Endodermal cell (in vitro differentiated cells): ENCODE measurements around the gene ALDH1A3. TPM values are rescaled to one million over a fixed set of nuclear protein-coding genes. Genes with fewer than 3 reads are reported as not detected.

Experiments used
- DNase-seq: peaks from one replicate; pipeline ENCODE4 v3.0.0-alpha.2; 2017
- H3K27ac ChIP-seq: 2 replicates; pipeline ENCODE4 v1.5.1; 2013; ENCODE audit warnings: mild to moderate bottlenecking, low read depth, low read length, moderate library complexity
- H3K27me3 ChIP-seq: 2 replicates; pipeline ENCODE4 v1.6.1; 2013; ENCODE audit warnings: mild to moderate bottlenecking, low read length, moderate library complexity; ENCODE audit not compliant: insufficient read depth, control insufficient read depth, poor library complexity, severe bottlenecking
- H3K36me3 ChIP-seq: 2 replicates; pipeline ENCODE4 v1.7.0; 2013; ENCODE audit warnings: mild to moderate bottlenecking, low read length, moderate library complexity; ENCODE audit not compliant: control insufficient read depth, insufficient read depth
- H3K4me1 ChIP-seq: one replicate; pipeline ENCODE4 v1.7.0; 2013; ENCODE audit warnings: low read length; ENCODE audit not compliant: control insufficient read depth, insufficient read depth
- H3K4me3 ChIP-seq: 2 replicates; pipeline ENCODE4 v1.5.1; 2013; ENCODE audit warnings: mild to moderate bottlenecking, low read length, moderate library complexity
- H3K9ac ChIP-seq: 2 replicates; pipeline ENCODE4 v1.6.1; 2013; ENCODE audit warnings: mild to moderate bottlenecking, low read length, moderate library complexity; ENCODE audit not compliant: poor library complexity, severe bottlenecking; ENCODE audit errors: extremely low read depth
- H3K9me3 ChIP-seq: 2 replicates; pipeline ENCODE4 v1.6.1; 2013; ENCODE audit warnings: mild to moderate bottlenecking, low read length, moderate library complexity; ENCODE audit not compliant: control insufficient read depth
- H3K27ac Mint-ChIP-seq: 2 replicates; pipeline ENCODE4 v1.8.0; 2020; ENCODE audit warnings: mixed read lengths
- H3K27me3 Mint-ChIP-seq: 2 replicates; pipeline ENCODE4 v1.8.0; 2021; ENCODE audit warnings: mild to moderate bottlenecking, mixed read lengths; ENCODE audit not compliant: insufficient read depth
- H3K36me3 Mint-ChIP-seq: 2 replicates; pipeline ENCODE4 v1.8.0; 2020; ENCODE audit warnings: low read depth, mixed read lengths
- H3K4me1 Mint-ChIP-seq: 2 replicates; pipeline ENCODE4 v1.8.0; 2020; ENCODE audit warnings: mixed read lengths
- H3K4me3 Mint-ChIP-seq: 2 replicates; pipeline ENCODE4 v1.8.0; 2020; ENCODE audit warnings: mild to moderate bottlenecking, moderate library complexity, mixed read lengths
- H3K9me3 Mint-ChIP-seq: 2 replicates; pipeline ENCODE4 v1.8.0; 2020; ENCODE audit warnings: mild to moderate bottlenecking, mixed read lengths
- WGBS, 2 experiments: methylation state at CpG; one replicate each; pipeline versions ENCODE4 v1.1.5 to v1.1.7; 2013; ENCODE audit warnings: missing lambda C conversion rate in 2 of 2, mixed read lengths in 1 of 2; ENCODE audit not compliant: insufficient coverage in 1 of 2, insufficient read length in 1 of 2; 5-methylcytosine and 5-hydroxymethylcytosine counted together
- total RNA-seq, 2 donors: library from RNA; stranded (reverse); fragmentation: NEBNext Ultra II Directional in 1 of 2; extraction: Animal tissue kit (Norgen Biotek cat#: 25700) in 1 of 2; gene quantifications; 2 replicates in 1 of 2; 3 replicates in 1 of 2; pipeline ENCODE4 v1.2.1, GENCODE V29; 2021
- TF ChIP-seq, protein P1 (sequence below): fragments of 200-600 bp; sonication (generic); conservative IDR thresholded peaks from 2 replicates; pipeline ENCODE4 v1.5.0; 2021; ENCODE audit warnings: antibody characterized with exemption, mild to moderate bottlenecking

The ALDH1A3 gene
- total RNA-seq, 2 donors from 2014 or later: 6.9 to 7.3 TPM

DNA sequence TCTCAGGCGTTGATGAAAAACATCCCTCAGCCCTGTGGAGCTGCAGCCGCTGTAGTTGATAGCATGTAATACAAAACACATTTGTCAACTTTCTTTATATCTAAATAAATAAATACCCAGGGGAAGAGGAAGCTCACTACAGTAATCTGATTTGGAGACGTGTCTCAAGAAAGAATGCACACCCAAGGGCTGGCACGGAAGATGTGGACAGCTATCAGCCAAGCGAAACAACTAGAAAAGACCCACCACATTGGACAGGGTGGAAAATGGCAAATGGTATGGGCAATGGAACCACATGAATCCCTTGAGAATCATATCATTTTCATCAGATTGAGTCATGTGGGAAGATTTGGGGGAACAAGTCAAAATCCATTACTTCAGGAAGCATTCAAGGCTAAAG lies 43.1 kb upstream of the ALDH1A3 start:
- Mint-ChIP-seq H3K4me1 (peaks cover 6% of the 10 kb centered on the region), H3K9me3 (peaks cover 6% of the 10 kb centered on the region), H3K27ac (no peak overlapping the region), H3K27me3 (no peaks in the 10 kb centered on the region), H3K4me3 (no peak overlapping the region), H3K36me3 (no peaks in the 10 kb centered on the region)
- WGBS, 2 experiments: 92 to 97% methylated on average over 3 to 5 of the region's 5 CpGs
- H3K27ac ChIP-seq: no peak overlapping the region
- H3K4me1 ChIP-seq: no peaks in the 10 kb centered on the region
- no peak overlapping the region for H3K9ac ChIP-seq
- H3K27me3 ChIP-seq: no peaks in the 10 kb centered on the region
- no peaks in the 10 kb centered on the region for H3K9me3 ChIP-seq
- H3K36me3 ChIP-seq: no peaks in the 10 kb centered on the region
- no peak overlapping the region for H3K4me3 ChIP-seq
- TF ChIP-seq, protein P1, sequence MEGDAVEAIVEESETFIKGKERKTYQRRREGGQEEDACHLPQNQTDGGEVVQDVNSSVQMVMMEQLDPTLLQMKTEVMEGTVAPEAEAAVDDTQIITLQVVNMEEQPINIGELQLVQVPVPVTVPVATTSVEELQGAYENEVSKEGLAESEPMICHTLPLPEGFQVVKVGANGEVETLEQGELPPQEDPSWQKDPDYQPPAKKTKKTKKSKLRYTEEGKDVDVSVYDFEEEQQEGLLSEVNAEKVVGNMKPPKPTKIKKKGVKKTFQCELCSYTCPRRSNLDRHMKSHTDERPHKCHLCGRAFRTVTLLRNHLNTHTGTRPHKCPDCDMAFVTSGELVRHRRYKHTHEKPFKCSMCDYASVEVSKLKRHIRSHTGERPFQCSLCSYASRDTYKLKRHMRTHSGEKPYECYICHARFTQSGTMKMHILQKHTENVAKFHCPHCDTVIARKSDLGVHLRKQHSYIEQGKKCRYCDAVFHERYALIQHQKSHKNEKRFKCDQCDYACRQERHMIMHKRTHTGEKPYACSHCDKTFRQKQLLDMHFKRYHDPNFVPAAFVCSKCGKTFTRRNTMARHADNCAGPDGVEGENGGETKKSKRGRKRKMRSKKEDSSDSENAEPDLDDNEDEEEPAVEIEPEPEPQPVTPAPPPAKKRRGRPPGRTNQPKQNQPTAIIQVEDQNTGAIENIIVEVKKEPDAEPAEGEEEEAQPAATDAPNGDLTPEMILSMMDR: no peak
- DNase-seq: no peak

DNA sequence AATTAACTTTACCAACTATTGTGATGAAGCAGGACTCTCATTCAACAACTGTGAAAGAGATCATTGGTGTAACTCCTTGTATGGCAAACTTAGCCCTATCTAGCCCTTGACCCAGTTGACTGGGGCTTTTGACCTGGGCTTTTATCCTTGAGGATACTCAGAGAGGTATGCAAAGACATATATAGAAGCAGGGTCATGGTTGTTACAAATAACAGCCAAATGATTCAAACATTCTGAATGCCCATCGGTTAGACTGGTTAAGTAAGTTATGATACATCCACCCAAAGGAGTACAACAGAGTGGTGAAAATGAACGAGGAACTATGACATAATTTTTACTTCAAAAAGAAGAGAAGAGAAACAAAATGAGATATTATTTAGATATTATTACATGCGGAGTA lies 38.2 kb upstream of the ALDH1A3 start:
- H3K9me3 Mint-ChIP-seq: no peaks in the 10 kb centered on the region
- no peak overlapping the region for H3K27ac Mint-ChIP-seq
- Histone ChIP-seq H3K36me3 (no peaks in the 10 kb centered on the region), H3K27me3 (no peaks in the 10 kb centered on the region), H3K4me3 (no peak overlapping the region), H3K9me3 (no peaks in the 10 kb centered on the region), H3K27ac (no peak overlapping the region), H3K4me1 (peaks cover 4% of the 10 kb centered on the region), H3K9ac (no peak overlapping the region)
- TF ChIP-seq, protein P1: no peak
- H3K36me3 Mint-ChIP-seq: no peaks in the 10 kb centered on the region
- peaks cover 8% of the 10 kb centered on the region for H3K4me1 Mint-ChIP-seq
- DNase-seq: no peak
- H3K4me3 Mint-ChIP-seq: no peak overlapping the region
- no peaks in the 10 kb centered on the region for H3K27me3 Mint-ChIP-seq
- 83 to 98% methylated on average over 1 to 3 of the region's 3 CpGs for WGBS, 2 experiments

DNA sequence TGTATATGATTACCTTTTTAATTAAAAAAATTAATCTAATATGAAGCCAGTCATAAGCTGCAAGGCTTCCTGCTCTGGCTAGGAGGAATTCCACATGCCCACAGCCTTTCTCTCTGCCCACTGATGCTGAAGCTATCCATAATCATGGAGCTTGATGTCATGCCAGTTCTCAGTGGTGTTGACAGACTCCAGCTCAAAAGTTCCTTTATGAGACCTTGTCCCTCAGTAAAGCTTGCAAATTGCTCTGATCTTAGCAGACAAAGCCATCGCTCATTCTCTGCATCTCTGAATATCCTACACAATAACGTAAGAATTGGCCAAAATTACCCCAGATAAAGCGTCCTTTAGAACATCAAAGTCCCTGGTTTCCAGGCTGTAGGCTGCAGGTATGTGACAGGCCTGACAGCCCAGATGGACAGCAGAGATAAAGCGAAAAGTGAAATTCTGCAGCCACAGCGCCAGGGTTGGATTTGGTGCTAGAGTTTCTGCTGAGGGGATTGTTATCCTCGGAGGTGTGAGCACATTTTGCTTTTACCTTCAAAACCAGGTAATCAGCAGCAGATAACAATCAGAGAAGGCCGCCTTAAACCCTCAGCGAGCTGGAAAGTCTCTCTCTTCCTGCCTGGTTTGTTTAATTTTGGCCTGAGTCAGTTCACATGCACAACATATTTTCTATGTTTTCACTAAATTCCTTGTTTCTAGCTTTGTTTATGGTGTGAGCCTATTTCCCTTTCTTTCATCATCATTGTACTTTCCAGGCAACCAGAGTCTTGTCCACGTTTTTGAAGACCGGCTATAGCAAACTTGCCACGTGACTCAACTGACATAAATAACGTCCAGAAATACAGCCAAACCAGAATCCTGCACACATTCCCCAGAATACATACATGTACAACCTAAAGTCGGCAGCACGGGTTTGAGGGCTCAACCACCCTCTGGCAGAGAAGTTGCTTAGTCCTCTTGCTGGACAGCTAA lies 36.6 kb upstream of the ALDH1A3 start:
- no peak overlapping the region for H3K9ac ChIP-seq
- no peaks in the 10 kb centered on the region for H3K36me3 ChIP-seq
- Mint-ChIP-seq H3K36me3 (no peaks in the 10 kb centered on the region), H3K27me3 (no peaks in the 10 kb centered on the region), H3K27ac (no peak overlapping the region), H3K4me1 (peaks cover 8% of the 10 kb centered on the region), H3K4me3 (no peak overlapping the region), H3K9me3 (no peaks in the 10 kb centered on the region)
- peaks cover 4% of the 10 kb centered on the region for H3K4me1 ChIP-seq
- H3K4me3 ChIP-seq: no peak overlapping the region
- 81 to 87% methylated on average over 13 to 14 of the region's 14 CpGs for WGBS, 2 experiments
- DNase-seq: no peak
- H3K9me3 ChIP-seq: no peaks in the 10 kb centered on the region
- H3K27me3 ChIP-seq: no peaks in the 10 kb centered on the region
- TF ChIP-seq, protein P1: no peak
- H3K27ac ChIP-seq: no peak overlapping the region
